Osteoblast (primary cell): ENCODE data around the gene ARFGAP2. TPM values are rescaled to one million over a fixed set of nuclear protein-coding genes. Genes with fewer than 3 reads are reported as not detected.

ENCODE experiments used
- DNase-seq: peaks from one replicate; pipeline ENCODE4 v3.0.0; 2011; ENCODE audit warnings: low spot score, mixed read lengths; ENCODE audit not compliant: insufficient read length; ENCODE audit errors: missing footprints
- H2AFZ ChIP-seq: 2 replicates; pipeline ENCODE4 v1.6.0; 2011; ENCODE audit warnings: mild to moderate bottlenecking, low read length
- H3K27ac ChIP-seq: 2 replicates; pipeline ENCODE4 v1.5.1; 2011; ENCODE audit warnings: mild to moderate bottlenecking, low read depth, low read length, moderate library complexity
- H3K27me3 ChIP-seq: 2 replicates; pipeline ENCODE4 v1.6.0; 2012; ENCODE audit warnings: mild to moderate bottlenecking, control low read depth, inconsistent platforms, low read length, moderate library complexity; ENCODE audit not compliant: insufficient read depth
- H3K36me3 ChIP-seq: 2 replicates; pipeline ENCODE4 v1.5.1; 2011; ENCODE audit warnings: mild to moderate bottlenecking, low read length, control low read depth, moderate library complexity; ENCODE audit not compliant: insufficient read depth
- H3K4me1 ChIP-seq: 2 replicates; pipeline ENCODE4 v1.5.1; 2011; ENCODE audit warnings: mild to moderate bottlenecking, low read length, control low read depth, moderate library complexity; ENCODE audit not compliant: insufficient read depth
- H3K4me2 ChIP-seq: 2 replicates; pipeline ENCODE4 v1.6.0; 2011; ENCODE audit warnings: mild to moderate bottlenecking, low read length; ENCODE audit not compliant: insufficient read depth
- H3K4me3 ChIP-seq: fragments of 200-600 bp; sonication (generic); 3 replicates; pipeline ENCODE4 v1.5.1; 2012; ENCODE audit warnings: mild to moderate bottlenecking, low read length, inconsistent platforms; ENCODE audit not compliant: insufficient read depth
- H3K79me2 ChIP-seq: 2 replicates; pipeline ENCODE4 v1.6.0; 2012; ENCODE audit warnings: mild to moderate bottlenecking, low read length, control low read depth, inconsistent platforms; ENCODE audit not compliant: insufficient read depth
- H3K9me3 ChIP-seq: 2 replicates; pipeline ENCODE4 v1.5.1; 2011; ENCODE audit warnings: low read depth, low read length, control low read depth
- H4K20me1 ChIP-seq: 2 replicates; pipeline ENCODE4 v1.6.0; 2012; ENCODE audit warnings: mild to moderate bottlenecking, low read length, control low read depth; ENCODE audit not compliant: insufficient read depth
- CTCF ChIP-seq: IDR thresholded peaks from 2 replicates; pipeline ENCODE4 v1.5.1; 2011; ENCODE audit warnings: mild to moderate bottlenecking, low read depth, low read length, moderate library complexity; ENCODE audit errors: extremely low read depth
- total RNA-seq: library from RNA; depleted of rRNA; stranded (reverse); fragments of >200 nt; gene quantifications from 2 replicates; pipeline ENCODE4 v1.2.3, GENCODE V29; 2012

Gene ARFGAP2
- total RNA-seq, 1 donor: 139 TPM

- H3K9me3 ChIP-seq: no peaks in the 10 kb centered on the region
- H3K4me3 ChIP-seq: peak overlapping the region; percentile 77
- DNase-seq: peak; percentile 73
- TF ChIP-seq CTCF: no peak
- H3K27ac ChIP-seq: peak overlapping the region; percentile 3
- H3K79me2 ChIP-seq: peaks cover 2% of the 10 kb centered on the region
- no peaks in the 10 kb centered on the region for H3K36me3 ChIP-seq
- peak overlapping the region; percentile 68 for H2AFZ ChIP-seq
- peak overlapping the region; percentile 79 for H3K4me2 ChIP-seq
- H4K20me1 ChIP-seq: no peaks in the 10 kb centered on the region
- no peaks in the 10 kb centered on the region for H3K27me3 ChIP-seq
- H3K4me1 ChIP-seq: peaks cover 31% of the 10 kb centered on the region
These were observed 11.0 kb upstream of the ARFGAP2 start for GRCh38 chr11:47187723-47188122.

- H3K4me1 ChIP-seq: peaks cover 31% of the 10 kb centered on the region
- no peaks in the 10 kb centered on the region for H4K20me1 ChIP-seq
- H3K4me3 ChIP-seq: peak overlapping the region; percentile 77
- peaks cover 2% of the 10 kb centered on the region for H3K79me2 ChIP-seq
- no peaks in the 10 kb centered on the region for H3K27me3 ChIP-seq
- no peaks in the 10 kb centered on the region for H3K9me3 ChIP-seq
- peak; percentile 90 for DNase-seq
- no peak for TF ChIP-seq CTCF
- H3K36me3 ChIP-seq: no peaks in the 10 kb centered on the region
- peak overlapping the region; percentile 3 for H3K27ac ChIP-seq
- peak overlapping the region; percentile 79 for H3K4me2 ChIP-seq
- peak overlapping the region; percentile 68 for H2AFZ ChIP-seq
These were observed 10.3 kb upstream of the ARFGAP2 start for GRCh38 chr11:47186700-47187695.

DNA sequence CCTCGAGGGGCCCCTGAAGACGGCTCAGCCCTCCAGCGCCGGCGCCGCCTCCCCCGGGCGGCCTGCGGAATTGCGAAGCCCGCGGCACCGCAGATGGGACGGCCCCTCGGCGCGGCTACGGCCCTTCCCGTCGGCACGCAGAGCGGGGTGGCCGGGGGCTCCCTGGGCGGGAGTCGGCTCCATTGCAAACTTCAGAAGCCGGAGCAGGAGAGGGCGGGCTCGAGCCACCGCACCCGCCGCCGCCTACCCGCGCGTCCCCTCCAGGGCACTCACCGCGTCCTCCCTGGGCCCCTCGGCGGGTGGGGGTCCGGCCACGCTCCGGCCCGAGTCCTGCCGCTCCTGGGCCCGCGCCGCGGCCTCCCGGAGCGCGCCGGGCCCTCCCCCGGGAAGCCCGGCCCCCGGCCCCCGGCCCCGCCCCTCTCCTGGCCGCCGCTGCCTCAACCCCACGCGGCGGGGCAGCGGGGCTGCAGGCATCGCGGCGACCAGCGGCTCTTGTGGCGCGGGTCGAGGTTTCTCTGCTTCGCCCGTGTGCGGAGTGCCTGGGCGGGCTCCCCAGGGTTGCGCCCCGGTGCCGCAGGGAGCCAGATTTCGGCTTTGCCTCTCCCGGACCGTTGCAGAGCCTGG, 9.5 kb upstream of the ARFGAP2 start, which contains the start of gene PACSIN3:
Gene PACSIN3, minus strand, starts transcription at position 359 of the 624 bp plus-strand sequence. CDS start 3,707 bp downstream, outside the sequence.
- peak within 1 kb of the TSS; percentile 79 for H3K4me2 ChIP-seq
- H3K79me2 ChIP-seq: peaks cover 2% of the 10 kb centered on the region
- H3K4me3 ChIP-seq: peak within 1 kb of the TSS; percentile 77
- H4K20me1 ChIP-seq: no peaks in the 10 kb centered on the region
- H3K9me3 ChIP-seq: no peaks in the 10 kb centered on the region
- peak within 1 kb of the TSS; percentile 74 for H2AFZ ChIP-seq
- no peaks in the 10 kb centered on the region for H3K27me3 ChIP-seq
- peaks cover 31% of the 10 kb centered on the region for H3K4me1 ChIP-seq
- peak; percentile 93 for DNase-seq
- TF ChIP-seq CTCF: no peak
- H3K36me3 ChIP-seq: no peaks in the 10 kb centered on the region
- H3K27ac ChIP-seq: no peak within 1 kb of the TSS
